A673 (cell line): Measurements from ENCODE around the gene ATP6AP1. TPM values are rescaled to one million over a fixed set of nuclear protein-coding genes. Genes with fewer than 3 reads are reported as not detected.

Source experiments
- BruUV-seq: library from RNA; stranded (reverse); fragments of 400-500 nt; replicated peaks from 2 replicates; lab custom pipeline; 2021; lab: Mats Ljungman, UMichigan
- CTCF ChIA-PET: fragments of 300-600 bp; sonication (Branson Sonifier 250); formaldehyde crosslinking; loops from one replicate; lab custom pipeline; 2022; ENCODE audit warnings: antibody characterized with exemption; lab: Charles Lee
- POLR2A ChIA-PET: fragments of 300-600 bp; sonication (Branson Sonifier 250); formaldehyde crosslinking; loops from one replicate; lab custom pipeline; 2022; ENCODE audit warnings: antibody characterized with exemption; ENCODE audit not compliant: low non-redundant PET; lab: Charles Lee
- DNase-seq: peaks from one replicate; pipeline ENCODE4 v3.0.0-alpha.2; 2015; ENCODE audit warnings: low spot score
- H3K27ac ChIP-seq: fragments of 200-600 bp; sonication (generic); 2 replicates; pipeline ENCODE4 v1.5.1; 2016; ENCODE audit warnings: mixed run types, low read depth, mild to moderate bottlenecking, mixed read lengths, antibody characterized with exemption, low read length; ENCODE audit not compliant: poor library complexity, severe bottlenecking
- H3K27me3 ChIP-seq: fragments of 200-600 bp; sonication (generic); replicated peaks from 2 replicates; pipeline ENCODE4 v1.6.1; 2017; ENCODE audit warnings: mixed run types, low read depth, mild to moderate bottlenecking, mixed read lengths, antibody characterized with exemption, low read length; ENCODE audit not compliant: insufficient read depth, poor library complexity
- H3K36me3 ChIP-seq: fragments of 200-600 bp; sonication (generic); 2 replicates; pipeline ENCODE4 v1.6.1; 2016; ENCODE audit warnings: mixed run types, mild to moderate bottlenecking, mixed read lengths, antibody characterized with exemption, low read length; ENCODE audit not compliant: insufficient read depth, poor library complexity, severe bottlenecking
- H3K4me1 ChIP-seq: fragments of 200-600 bp; sonication (generic); 2 replicates; pipeline ENCODE4 v1.6.1; 2017; ENCODE audit warnings: mixed run types, mild to moderate bottlenecking, mixed read lengths, antibody characterized with exemption, low read length; ENCODE audit not compliant: insufficient read depth, poor library complexity, severe bottlenecking
- H3K4me3 ChIP-seq: fragments of 200-600 bp; sonication (generic); 2 replicates; pipeline ENCODE4 v1.5.1; 2016; ENCODE audit warnings: low read depth, mixed run types, mild to moderate bottlenecking, mixed read lengths, low read length; ENCODE audit not compliant: poor library complexity, severe bottlenecking
- H3K9me3 ChIP-seq: fragments of 200-600 bp; sonication (generic); 2 replicates; pipeline ENCODE4 v1.6.1; 2016; ENCODE audit warnings: mixed run types, low read depth, mild to moderate bottlenecking, mixed read lengths, antibody characterized with exemption, low read length; ENCODE audit not compliant: poor library complexity, severe bottlenecking
- CTCF ChIP-seq: fragments of 300-800, 200-600 bp; sonication (generic); conservative IDR thresholded peaks from 2 replicates; pipeline ENCODE4 v1.5.1; 2017; ENCODE audit warnings: low read depth, mild to moderate bottlenecking, antibody characterized with exemption, low read length, moderate library complexity, mixed read lengths
- EZH2 ChIP-seq: fragments of 200-600 bp; sonication (generic); IDR thresholded peaks from 2 replicates; pipeline ENCODE4 v1.6.1; 2017; ENCODE audit warnings: borderline replicate concordance, low read depth, mild to moderate bottlenecking, mixed read lengths, antibody characterized with exemption, low read length; ENCODE audit not compliant: poor library complexity, severe bottlenecking
- intact Hi-C: fragments of 100-400 bp; cut with micrococcal nuclease; formaldehyde crosslinking; loops from one replicate; pipeline ENCODE4 v1.10.0; 2022; ENCODE audit not compliant: unreplicated experiment
- total RNA-seq: library from RNA; stranded (reverse); gene quantifications from 2 replicates; pipeline ENCODE4 v1.2.3, GENCODE V29; 2021

The ATP6AP1 gene
- total RNA-seq, 1 experiment from 2014 or later = 77.1 TPM

DNA sequence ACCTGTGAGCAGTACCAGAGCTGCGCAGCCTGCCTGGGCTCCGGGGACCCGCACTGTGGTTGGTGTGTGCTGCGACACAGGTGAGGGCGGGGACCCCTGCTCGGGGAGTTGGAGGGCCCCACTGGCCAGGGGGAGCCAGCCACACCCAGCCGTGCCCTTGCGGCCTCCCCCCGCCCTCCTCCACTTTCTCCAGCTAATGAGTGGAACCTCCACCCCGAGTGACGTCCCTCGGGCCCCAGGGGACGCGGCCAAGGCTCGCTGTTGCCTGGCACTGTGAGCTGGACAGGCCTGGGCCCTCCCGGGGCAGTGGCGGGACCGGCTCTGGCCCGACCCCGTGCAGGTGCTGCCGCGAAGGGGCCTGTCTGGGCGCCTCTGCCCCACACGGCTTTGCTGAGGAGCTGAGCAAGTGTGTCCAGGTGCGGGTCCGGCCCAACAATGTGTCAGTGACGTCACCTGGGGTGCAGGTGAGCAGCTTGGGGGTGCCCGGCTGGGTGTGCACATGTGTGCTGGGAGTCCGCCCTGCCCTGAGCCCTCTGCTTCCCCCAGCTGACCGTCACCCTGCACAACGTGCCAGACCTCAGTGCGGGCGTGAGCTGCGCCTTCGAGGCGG, 35.2 kb downstream of the ATP6AP1 start:
- ChIA-PET CTCF (no interaction called here), POLR2A (no interaction called here)
- H3K4me1 ChIP-seq = no peaks in the 10 kb centered on the region
- H3K36me3 ChIP-seq = peaks cover 10% of the 10 kb centered on the region
- no TSS peak for BruUV-seq
- H3K9me3 ChIP-seq = no peaks in the 10 kb centered on the region
- intact Hi-C loops = no loop called here
- H3K27me3 ChIP-seq = no peaks in the 10 kb centered on the region
- no peak overlapping the region for H3K4me3 ChIP-seq
- no peak for DNase-seq
- H3K27ac ChIP-seq = no peak overlapping the region
- no peak for TF ChIP-seq CTCF
- TF ChIP-seq EZH2 = no peak

- POLR2A ChIA-PET = no interaction called here
- intact Hi-C loops = no loop called here
- TF ChIP-seq CTCF (no peak), EZH2 (no peak)
- no TSS peak for BruUV-seq
- DNase-seq = no peak
- no peak overlapping the region for H3K27ac ChIP-seq
- no peaks in the 10 kb centered on the region for H3K27me3 ChIP-seq
- peaks cover 10% of the 10 kb centered on the region for H3K36me3 ChIP-seq
- CTCF ChIA-PET = no interaction called here
- no peaks in the 10 kb centered on the region for H3K9me3 ChIP-seq
- no peak overlapping the region for H3K4me3 ChIP-seq
- no peaks in the 10 kb centered on the region for H3K4me1 ChIP-seq
Observed at GRCh38 chrX:154464806-154465365, 36.4 kb downstream of the ATP6AP1 start.

DNA sequence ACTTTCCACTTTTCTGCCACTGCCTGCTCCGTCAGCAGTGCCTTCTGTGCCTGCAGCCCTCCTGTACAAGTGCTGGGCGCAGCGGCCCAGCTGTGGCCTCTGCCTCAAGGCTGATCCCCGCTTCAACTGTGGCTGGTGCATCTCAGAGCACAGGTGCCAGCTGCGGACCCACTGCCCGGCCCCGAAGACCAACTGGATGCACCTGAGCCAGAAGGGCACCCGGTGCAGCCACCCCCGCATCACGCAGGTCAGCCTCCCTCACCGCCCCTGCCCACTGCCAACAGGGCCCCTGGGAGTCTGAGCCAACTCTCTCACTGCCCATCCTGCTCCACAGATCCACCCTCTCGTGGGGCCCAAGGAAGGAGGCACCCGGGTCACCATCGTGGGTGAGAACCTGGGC, 37.1 kb downstream of the ATP6AP1 start:
- intact Hi-C loops = no loop called here
- no peaks in the 10 kb centered on the region for H3K4me1 ChIP-seq
- no peaks in the 10 kb centered on the region for H3K27me3 ChIP-seq
- no peak overlapping the region for H3K4me3 ChIP-seq
- no peak for DNase-seq
- no peak overlapping the region for H3K27ac ChIP-seq
- ChIA-PET CTCF (no interaction called here), POLR2A (no interaction called here)
- H3K36me3 ChIP-seq = peaks cover 10% of the 10 kb centered on the region
- H3K9me3 ChIP-seq = no peaks in the 10 kb centered on the region
- TF ChIP-seq CTCF (no peak), EZH2 (no peak)
- BruUV-seq = no TSS peak
